Caco-2 (cell line): ENCODE measurements around the gene CHPF2. TPM values are rescaled to one million over a fixed set of nuclear protein-coding genes. Genes with fewer than 3 reads are reported as not detected.

ENCODE experiments used
- Bru-seq: library from RNA; stranded (reverse); fragments of 400-500 nt; gene quantifications from one replicate; lab custom pipeline; 2021; lab: Mats Ljungman, UMichigan
- BruChase-seq, 2 experiments: library from RNA; stranded (reverse); fragments of 400-500 nt; gene quantifications; one replicate each; lab custom pipeline; 2021; lab: Mats Ljungman, UMichigan
- BruUV-seq: library from RNA; stranded (reverse); fragments of 400-500 nt; replicated peaks from 2 replicates; lab custom pipeline; 2021; lab: Mats Ljungman, UMichigan
- CTCF ChIA-PET: fragments of 300-600 bp; sonication (Branson Sonifier 250); formaldehyde crosslinking; loops from one replicate; lab custom pipeline; 2022; ENCODE audit warnings: antibody characterized with exemption; lab: Charles Lee
- POLR2A ChIA-PET: fragments of 300-600 bp; sonication (Branson Sonifier 250); formaldehyde crosslinking; loops from one replicate; lab custom pipeline; 2022; ENCODE audit warnings: antibody characterized with exemption; lab: Charles Lee
- DNase-seq, 2 experiments: peaks; one replicate each; pipeline versions ENCODE4 v3.0.0 to v3.0.0-alpha.2; 2020 to 2022
- H3K27me3 ChIP-seq: replicated peaks from 2 replicates; pipeline ENCODE4 v1.6.0; 2011; ENCODE audit warnings: low read length; ENCODE audit not compliant: control insufficient read depth, insufficient read depth
- H3K36me3 ChIP-seq: 2 replicates; pipeline ENCODE4 v1.5.1; 2011; ENCODE audit warnings: low read length; ENCODE audit not compliant: control insufficient read depth, insufficient read depth
- H3K4me1 ChIP-seq: fragments of 250-450 bp; sonication (Bioruptor Pico); 2 replicates; pipeline ENCODE4 v1.5.1; 2020; ENCODE audit warnings: mild to moderate bottlenecking
- H3K4me3 ChIP-seq: 2 replicates; pipeline ENCODE4 v1.5.1; 2011; ENCODE audit warnings: low read depth, mild to moderate bottlenecking, control low read depth, low read length
- H3K9me3 ChIP-seq: fragments of 250-450 bp; sonication (Bioruptor Pico); 2 replicates; pipeline ENCODE4 v1.5.1; 2020; ENCODE audit warnings: mild to moderate bottlenecking, moderate library complexity
- H3K27ac Mint-ChIP-seq: one replicate; pipeline ENCODE4 v1.8.0; 2022; ENCODE audit warnings: mixed read lengths; ENCODE audit not compliant: unreplicated experiment
- H3K27me3 Mint-ChIP-seq: one replicate; pipeline ENCODE4 v1.8.0; 2022; ENCODE audit warnings: mixed read lengths; ENCODE audit not compliant: insufficient read depth, unreplicated experiment
- H3K36me3 Mint-ChIP-seq: one replicate; pipeline ENCODE4 v1.8.0; 2022; ENCODE audit warnings: mild to moderate bottlenecking, mixed read lengths; ENCODE audit not compliant: insufficient read depth, unreplicated experiment
- H3K4me1 Mint-ChIP-seq: one replicate; pipeline ENCODE4 v1.8.0; 2022; ENCODE audit warnings: low read depth, mixed read lengths; ENCODE audit not compliant: unreplicated experiment
- H3K4me3 Mint-ChIP-seq: one replicate; pipeline ENCODE4 v1.8.0; 2022; ENCODE audit warnings: mild to moderate bottlenecking, moderate library complexity, mixed read lengths; ENCODE audit not compliant: unreplicated experiment
- H3K9me3 Mint-ChIP-seq: one replicate; pipeline ENCODE4 v1.8.0; 2022; ENCODE audit warnings: mixed read lengths; ENCODE audit not compliant: unreplicated experiment
- intact Hi-C: fragments of 100-400 bp; cut with micrococcal nuclease; formaldehyde crosslinking; loops from one replicate; pipeline ENCODE4 v1.10.0; 2022; ENCODE audit not compliant: unreplicated experiment
- long read RNA-seq: library from polyadenylated mRNA; stranded (forward); transcript quantifications from one replicate; pipeline ENCODE4 v2.0.0, GENCODE V29; 2022
- total RNA-seq: library from RNA; stranded (reverse); gene quantifications from 2 replicates; pipeline ENCODE4 v1.2.3, GENCODE V29; 2022
- TF ChIP-seq, protein P1 (sequence below), 2 experiments: fragments of 200-600 bp in 1 of 2; IDR thresholded peaks; 1 replicate in 1 of 2; 2 replicates in 1 of 2; pipeline versions ENCODE4 v1.5.1 to v1.8.0; 2011 to 2022; ENCODE audit warnings: antibody characterized with exemption in 1 of 2, control low read depth in 1 of 2, inconsistent platforms in 1 of 2, low read depth in 1 of 2, low read length in 1 of 2, mild to moderate bottlenecking in 1 of 2, moderate library complexity in 1 of 2; ENCODE audit not compliant: insufficient read depth in 1 of 2, severe bottlenecking in 1 of 2, unreplicated experiment in 1 of 2

The CHPF2 gene, protein sequence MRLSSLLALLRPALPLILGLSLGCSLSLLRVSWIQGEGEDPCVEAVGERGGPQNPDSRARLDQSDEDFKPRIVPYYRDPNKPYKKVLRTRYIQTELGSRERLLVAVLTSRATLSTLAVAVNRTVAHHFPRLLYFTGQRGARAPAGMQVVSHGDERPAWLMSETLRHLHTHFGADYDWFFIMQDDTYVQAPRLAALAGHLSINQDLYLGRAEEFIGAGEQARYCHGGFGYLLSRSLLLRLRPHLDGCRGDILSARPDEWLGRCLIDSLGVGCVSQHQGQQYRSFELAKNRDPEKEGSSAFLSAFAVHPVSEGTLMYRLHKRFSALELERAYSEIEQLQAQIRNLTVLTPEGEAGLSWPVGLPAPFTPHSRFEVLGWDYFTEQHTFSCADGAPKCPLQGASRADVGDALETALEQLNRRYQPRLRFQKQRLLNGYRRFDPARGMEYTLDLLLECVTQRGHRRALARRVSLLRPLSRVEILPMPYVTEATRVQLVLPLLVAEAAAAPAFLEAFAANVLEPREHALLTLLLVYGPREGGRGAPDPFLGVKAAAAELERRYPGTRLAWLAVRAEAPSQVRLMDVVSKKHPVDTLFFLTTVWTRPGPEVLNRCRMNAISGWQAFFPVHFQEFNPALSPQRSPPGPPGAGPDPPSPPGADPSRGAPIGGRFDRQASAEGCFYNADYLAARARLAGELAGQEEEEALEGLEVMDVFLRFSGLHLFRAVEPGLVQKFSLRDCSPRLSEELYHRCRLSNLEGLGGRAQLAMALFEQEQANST
- total RNA-seq: 30.9 and 34.0 TPM in 2 replicates
- Bru-seq, nascent RNA: percentile 78 among the genes with signal in this experiment
- BruChase-seq, experiment 1, labeled RNA remaining after a 2-hour chase: percentile 93 among the genes with signal in this experiment
- percentile 85 among the genes with signal in this experiment for BruChase-seq, experiment 2, labeled RNA remaining after a 6-hour chase
- long read RNA-seq, transcript CHPF2-201 (4 exons, 3,978 nt): major isoform, 25 of 40 reads
- long read RNA-seq, partial matches to known transcripts: 6 of 40 reads
- long read RNA-seq, other reads (novel, unspliced or antisense): 9 of 40 reads

DNA sequence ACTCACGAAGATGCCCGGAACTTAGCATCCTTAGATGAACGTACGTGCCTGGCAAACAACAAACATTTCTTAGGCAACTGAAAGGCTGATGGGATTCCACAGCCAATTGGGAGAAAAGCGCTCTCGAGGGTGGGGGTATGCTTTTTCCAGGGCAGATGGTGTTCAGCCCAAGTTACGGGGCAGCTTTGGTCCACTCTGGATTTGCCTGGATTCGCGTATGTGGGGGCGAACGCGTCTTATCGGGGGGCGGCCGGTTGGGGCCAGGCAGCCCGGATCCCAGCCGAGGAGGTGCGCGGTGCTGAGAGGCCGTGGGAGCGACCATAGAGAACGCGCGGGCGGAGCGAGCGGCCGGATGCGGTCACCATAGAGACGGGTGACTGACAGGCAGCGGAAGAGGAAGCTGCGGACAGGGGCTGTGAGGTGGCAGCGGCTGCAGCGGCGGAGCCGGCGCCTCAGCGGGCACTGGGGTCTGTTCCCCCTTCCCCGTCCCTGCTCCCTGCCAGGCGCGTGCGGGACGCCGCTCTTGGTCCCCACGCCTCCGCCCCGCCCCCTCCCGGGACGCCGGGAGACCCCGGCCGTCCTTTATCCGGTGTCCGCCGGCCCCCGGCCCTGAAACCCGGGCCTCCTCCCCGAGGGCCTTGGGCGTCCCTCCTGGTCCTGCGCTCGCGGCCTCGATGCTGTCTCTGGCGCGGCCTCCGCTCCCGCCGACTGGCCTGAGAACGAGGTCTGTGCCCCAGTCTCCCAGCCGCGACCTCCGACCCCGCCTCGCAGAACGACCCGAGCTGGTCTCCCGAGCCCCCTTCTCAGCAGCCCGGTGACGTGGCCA, at the start of gene CHPF2:
TSS of gene CHPF2 (plus strand) at position 393 of the 826 bp plus-strand sequence. CDS start 1,529 bp downstream, outside the sequence.
- H3K4me3 ChIP-seq: peak within 1 kb of the TSS; percentile 93
- Mint-ChIP-seq H3K27ac (peak within 1 kb of the TSS; percentile 76), H3K4me3 (peak within 1 kb of the TSS; percentile 90), H3K4me1 (peaks cover 9% of the 10 kb centered on the region), H3K27me3 (no peaks in the 10 kb centered on the region), H3K9me3 (no peaks in the 10 kb centered on the region), H3K36me3 (peaks cover 12% of the 10 kb centered on the region)
- BruUV-seq: no TSS peak
- H3K4me1 ChIP-seq: peaks cover 15% of the 10 kb centered on the region
- peaks cover 2% of the 10 kb centered on the region; the same call in 1 of the 2 replicates for H3K36me3 ChIP-seq
- POLR2A ChIA-PET: interaction anchor here (0.6 to 1.0 kb wide), 3 partner anchors 20 to 114 kb away, joined by 4 to 5 read pairs (median 4); no protein-coding TSS in a partner anchor
- DNase-seq: peak; percentile 88 to 90
- H3K27me3 ChIP-seq: no peaks in the 10 kb centered on the region
- CTCF ChIA-PET: interaction anchor here (0.6 to 1.8 kb wide), 3 partner anchors 10 to 83 kb away, joined by 3 to 5 read pairs (median 4); no protein-coding TSS in a partner anchor
- no peaks in the 10 kb centered on the region for H3K9me3 ChIP-seq
- intact Hi-C loops: no loop called here
- TF ChIP-seq, protein P1, sequence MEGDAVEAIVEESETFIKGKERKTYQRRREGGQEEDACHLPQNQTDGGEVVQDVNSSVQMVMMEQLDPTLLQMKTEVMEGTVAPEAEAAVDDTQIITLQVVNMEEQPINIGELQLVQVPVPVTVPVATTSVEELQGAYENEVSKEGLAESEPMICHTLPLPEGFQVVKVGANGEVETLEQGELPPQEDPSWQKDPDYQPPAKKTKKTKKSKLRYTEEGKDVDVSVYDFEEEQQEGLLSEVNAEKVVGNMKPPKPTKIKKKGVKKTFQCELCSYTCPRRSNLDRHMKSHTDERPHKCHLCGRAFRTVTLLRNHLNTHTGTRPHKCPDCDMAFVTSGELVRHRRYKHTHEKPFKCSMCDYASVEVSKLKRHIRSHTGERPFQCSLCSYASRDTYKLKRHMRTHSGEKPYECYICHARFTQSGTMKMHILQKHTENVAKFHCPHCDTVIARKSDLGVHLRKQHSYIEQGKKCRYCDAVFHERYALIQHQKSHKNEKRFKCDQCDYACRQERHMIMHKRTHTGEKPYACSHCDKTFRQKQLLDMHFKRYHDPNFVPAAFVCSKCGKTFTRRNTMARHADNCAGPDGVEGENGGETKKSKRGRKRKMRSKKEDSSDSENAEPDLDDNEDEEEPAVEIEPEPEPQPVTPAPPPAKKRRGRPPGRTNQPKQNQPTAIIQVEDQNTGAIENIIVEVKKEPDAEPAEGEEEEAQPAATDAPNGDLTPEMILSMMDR (IDR thresholded peaks at IDR 0.05; ENCODE audit: insufficient read depth in 1 of 2, low read depth in 1 of 2, low read length in 1 of 2, severe bottlenecking in 1 of 2, unreplicated experiment in 1 of 2): no peak

GRCh38 chr7:151185762-151186639, 46.3 kb upstream of the CHPF2 start:
- BruUV-seq: no TSS peak
- no peak for DNase-seq
- CTCF ChIA-PET: no interaction called here

More at GRCh38 chr7:151185762-151186639, 46.3 kb upstream of the CHPF2 start:
- Histone ChIP-seq H3K4me3 (no peak overlapping the region), H3K4me1 (no peaks in the 10 kb centered on the region), H3K36me3 (no peaks in the 10 kb centered on the region), H3K9me3 (no peaks in the 10 kb centered on the region), H3K27me3 (no peaks in the 10 kb centered on the region)
- no peaks in the 10 kb centered on the region for H3K9me3 Mint-ChIP-seq
- H3K27me3 Mint-ChIP-seq: peaks cover 10% of the 10 kb centered on the region
- H3K36me3 Mint-ChIP-seq: no peaks in the 10 kb centered on the region
- intact Hi-C loops: no loop called here
- no peak overlapping the region for H3K27ac Mint-ChIP-seq
- no peaks in the 10 kb centered on the region for H3K4me1 Mint-ChIP-seq
- no peak overlapping the region for H3K4me3 Mint-ChIP-seq
- POLR2A ChIA-PET: no interaction called here
- TF ChIP-seq, protein P1 (IDR thresholded peaks at IDR 0.05; ENCODE audit: insufficient read depth in 1 of 2, low read depth in 1 of 2, low read length in 1 of 2, severe bottlenecking in 1 of 2, unreplicated experiment in 1 of 2): no peak
